GM10266 (cell line): ENCODE data around the gene LIN7B.

Experiments used
- DNase-seq: peaks from one replicate; pipeline ENCODE4 v3.0.0; 2012; ENCODE audit errors: extremely low spot score
- TF ChIP-seq, protein P1 (sequence below): IDR thresholded peaks from 2 replicates; pipeline ENCODE4 v1.5.1; 2012; ENCODE audit warnings: mild to moderate bottlenecking, low read depth; ENCODE audit not compliant: control insufficient read depth, insufficient read depth; ENCODE audit errors: missing control alignments

The LIN7B gene

DNA sequence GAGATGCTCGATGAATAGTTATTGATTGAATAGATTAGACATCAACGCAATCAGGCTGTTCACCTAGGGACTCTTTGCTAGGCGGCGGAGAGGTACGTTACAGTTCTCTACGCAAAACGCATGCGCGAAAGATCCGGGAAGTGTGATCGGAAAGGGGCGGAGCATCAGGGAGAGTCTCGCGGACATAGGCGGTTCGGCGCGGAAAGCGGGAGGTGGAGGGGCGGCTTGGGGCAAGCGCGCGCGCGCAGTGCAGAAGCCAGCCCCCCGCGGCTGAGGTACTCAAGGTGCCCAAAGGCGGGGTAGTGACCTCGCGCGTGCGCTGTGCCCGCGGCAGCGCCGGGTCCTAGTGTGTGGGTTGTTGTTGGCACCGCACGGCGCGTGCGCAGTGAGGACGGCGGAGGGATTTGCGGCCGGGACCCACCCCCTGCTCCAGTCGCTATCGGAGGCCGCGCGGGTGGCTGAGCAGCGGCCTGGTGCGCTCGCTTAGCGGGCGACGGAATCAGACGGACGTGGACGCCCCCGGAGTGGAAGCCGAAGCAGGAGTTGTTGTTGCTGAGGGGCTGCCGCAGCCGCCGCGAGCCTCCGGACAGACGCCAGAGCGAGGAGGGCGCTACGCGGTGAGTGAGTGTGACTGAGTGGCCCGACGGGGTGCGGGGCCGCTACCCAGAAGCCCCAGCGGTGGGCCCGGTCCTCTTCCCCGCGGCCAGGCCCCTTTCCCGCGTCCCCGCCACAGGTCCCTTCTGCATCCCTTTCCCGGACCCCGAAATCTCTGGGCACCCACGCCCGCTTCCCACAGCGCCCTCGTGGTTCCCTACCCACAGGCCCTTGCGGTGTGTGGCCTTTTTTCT lies 28.9 kb upstream of the LIN7B start, which contains the start of gene SNRNP70:
Gene SNRNP70 (plus strand): TSS at position 432 of the 848 bp plus-strand sequence. CDS start 964 bp downstream, outside the sequence.
- DNase-seq = peak; percentile 99
- TF ChIP-seq, protein P1, sequence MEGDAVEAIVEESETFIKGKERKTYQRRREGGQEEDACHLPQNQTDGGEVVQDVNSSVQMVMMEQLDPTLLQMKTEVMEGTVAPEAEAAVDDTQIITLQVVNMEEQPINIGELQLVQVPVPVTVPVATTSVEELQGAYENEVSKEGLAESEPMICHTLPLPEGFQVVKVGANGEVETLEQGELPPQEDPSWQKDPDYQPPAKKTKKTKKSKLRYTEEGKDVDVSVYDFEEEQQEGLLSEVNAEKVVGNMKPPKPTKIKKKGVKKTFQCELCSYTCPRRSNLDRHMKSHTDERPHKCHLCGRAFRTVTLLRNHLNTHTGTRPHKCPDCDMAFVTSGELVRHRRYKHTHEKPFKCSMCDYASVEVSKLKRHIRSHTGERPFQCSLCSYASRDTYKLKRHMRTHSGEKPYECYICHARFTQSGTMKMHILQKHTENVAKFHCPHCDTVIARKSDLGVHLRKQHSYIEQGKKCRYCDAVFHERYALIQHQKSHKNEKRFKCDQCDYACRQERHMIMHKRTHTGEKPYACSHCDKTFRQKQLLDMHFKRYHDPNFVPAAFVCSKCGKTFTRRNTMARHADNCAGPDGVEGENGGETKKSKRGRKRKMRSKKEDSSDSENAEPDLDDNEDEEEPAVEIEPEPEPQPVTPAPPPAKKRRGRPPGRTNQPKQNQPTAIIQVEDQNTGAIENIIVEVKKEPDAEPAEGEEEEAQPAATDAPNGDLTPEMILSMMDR = no peak

DNA sequence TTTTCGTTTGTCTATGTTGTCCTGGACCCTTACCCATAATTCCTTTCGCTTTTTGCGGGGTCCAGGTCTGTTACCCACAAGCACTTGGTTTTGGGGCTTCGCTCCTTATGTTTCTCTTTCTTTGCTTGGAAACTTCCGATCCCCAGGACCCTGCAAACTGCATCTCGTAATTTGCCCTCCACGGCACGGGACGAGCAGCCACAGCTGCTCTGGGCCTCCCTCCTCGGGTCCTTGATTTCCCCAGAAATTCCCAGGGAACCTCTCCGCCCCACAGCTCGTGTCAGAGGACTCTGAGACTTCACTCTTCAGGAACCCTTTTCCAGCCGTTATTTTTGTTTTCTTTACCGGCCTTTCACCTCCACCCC lies 28.3 kb upstream of the LIN7B start:
- TF ChIP-seq, protein P1 = no peak
- no peak for DNase-seq

DNA sequence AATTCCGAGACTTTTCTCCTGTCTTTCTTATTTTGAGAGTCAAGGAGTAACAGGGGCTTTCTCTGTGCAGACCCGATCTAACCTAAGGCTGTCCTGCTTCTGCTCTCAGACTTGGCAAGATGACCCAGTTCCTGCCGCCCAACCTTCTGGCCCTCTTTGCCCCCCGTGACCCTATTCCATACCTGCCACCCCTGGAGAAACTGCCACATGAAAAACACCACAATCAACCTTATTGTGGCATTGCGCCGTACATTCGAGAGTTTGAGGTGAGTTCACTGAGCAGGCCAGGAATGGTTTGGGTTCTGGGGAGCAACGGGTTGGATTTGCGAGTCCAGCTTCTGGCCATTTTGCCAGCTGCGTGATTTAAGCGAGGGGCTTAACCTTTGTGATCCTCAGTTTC lies 27.9 kb upstream of the LIN7B start:
- no peak for DNase-seq
- TF ChIP-seq, protein P1 = no peak

DNA sequence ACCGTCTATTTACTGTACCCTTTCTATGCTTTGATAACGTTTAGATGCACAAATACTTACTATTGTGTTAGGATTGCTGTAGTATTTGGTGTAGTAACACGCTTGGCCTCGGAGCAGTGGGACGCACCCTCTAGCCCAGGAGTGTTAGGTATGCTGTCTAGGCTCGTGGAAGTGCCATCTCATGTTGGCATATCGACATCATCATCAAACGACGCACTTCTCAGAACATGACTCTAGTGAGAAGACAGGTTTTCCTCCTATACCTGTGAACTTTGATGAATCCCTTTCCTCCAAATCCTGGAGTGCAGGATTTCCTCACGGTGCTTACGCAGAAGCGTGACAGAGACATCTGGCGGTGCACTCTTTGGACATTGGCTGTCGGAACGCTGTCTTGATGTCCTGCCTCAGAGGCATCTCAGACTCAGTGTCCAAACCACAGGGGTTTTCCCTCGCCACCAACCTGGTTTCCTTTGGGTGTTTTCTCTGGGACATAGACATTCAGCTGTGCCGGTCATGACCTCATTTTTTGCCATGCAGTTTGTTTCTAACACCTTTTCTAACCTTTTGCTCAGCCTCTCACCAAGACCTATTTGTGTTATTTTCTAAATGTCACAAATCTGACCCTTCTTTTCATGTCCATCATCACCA lies 22.7 kb upstream of the LIN7B start:
- DNase-seq = no peak
- TF ChIP-seq, protein P1 = no peak

DNA sequence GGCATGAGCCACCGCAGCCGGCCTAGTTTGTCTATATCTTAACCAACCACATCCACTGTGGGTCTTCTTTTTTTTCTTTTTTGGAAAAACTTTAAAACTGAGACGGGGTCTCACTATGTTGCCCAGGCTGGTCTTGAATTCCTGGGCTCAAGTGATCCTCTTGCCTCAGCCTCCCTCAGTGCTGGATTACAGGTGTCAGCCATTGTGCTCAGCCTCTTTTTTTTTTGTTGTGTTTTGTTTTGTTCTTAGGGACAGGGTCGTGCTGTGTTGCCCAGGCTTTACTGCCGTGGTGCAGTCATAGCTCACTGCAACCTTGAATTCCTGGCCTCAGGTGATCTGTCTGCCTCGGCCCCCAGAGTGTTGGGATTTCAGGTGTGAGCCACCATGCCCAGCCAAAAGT lies 21.5 kb upstream of the LIN7B start:
- TF ChIP-seq, protein P1 = no peak
- no peak for DNase-seq

DNA sequence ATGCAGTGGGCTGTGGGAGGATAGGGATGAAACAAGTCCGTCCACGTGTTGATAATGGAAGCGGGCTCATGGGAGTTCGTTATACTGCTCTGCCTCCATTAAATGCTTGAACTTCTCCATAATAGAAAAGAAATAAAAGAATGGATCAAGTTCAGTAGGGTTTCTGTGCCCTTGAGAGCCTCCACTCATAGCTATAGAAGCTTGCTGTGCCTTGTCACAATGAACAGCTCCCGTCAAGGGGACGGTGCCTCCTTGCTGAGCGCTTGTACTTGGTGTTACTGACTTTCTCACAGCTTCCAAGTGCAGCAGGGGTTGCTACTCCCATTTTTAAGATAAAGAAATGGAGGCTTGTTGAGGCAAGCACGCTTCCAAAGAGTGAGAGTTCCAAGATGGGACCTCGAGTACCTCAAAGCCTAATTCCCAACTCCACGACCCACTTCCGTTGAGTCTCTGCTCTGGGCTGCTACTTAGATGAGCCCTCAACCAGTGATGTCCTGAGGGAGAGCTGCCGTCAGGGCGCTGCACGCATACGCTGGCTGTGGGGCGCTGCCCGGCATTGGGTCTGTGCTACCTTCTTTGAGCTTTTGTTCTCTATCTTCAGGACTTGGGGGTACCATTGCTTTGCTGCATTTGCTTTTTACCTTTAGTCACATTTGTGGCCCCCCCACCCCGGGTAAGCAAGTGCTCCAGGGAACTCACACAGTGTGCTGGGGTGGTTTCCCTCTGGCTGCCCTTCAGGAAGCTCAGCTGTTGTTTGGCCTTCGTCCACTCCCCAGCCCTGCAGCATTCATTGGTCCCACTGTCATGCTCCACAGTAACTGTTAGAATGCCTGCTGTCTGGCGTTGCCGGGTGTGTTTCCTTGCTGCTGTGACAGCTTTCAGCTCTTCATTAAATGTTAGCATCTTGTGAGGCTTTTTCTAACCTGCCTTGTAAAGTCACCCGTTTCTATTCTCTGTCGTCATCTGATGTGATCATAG lies 19.4 kb upstream of the LIN7B start:
- DNase-seq = no peak
- TF ChIP-seq, protein P1 = no peak
